Subcutaneous adipose tissue (tissue), 4 donors: ENCODE data around the gene UMODL1. TPM values are rescaled to one million over a fixed set of nuclear protein-coding genes. Genes with fewer than 3 reads are reported as not detected.

ENCODE experiments used
- CTCF ChIP-seq: fragments of 450-650 bp; IDR thresholded peaks from one replicate; pipeline ENCODE4 v1.5.1; 2016; ENCODE audit warnings: low read depth, mild to moderate bottlenecking, control low read depth, antibody characterized with exemption, moderate library complexity
- total RNA-seq, 4 donors: library from RNA; depleted of rRNA; stranded (reverse); fragments of >200 nt; gene quantifications; one replicate each; pipeline ENCODE4 v1.1.0, GENCODE V29; 2016

Gene UMODL1
- total RNA-seq, 4 donors from 2014 or later, result 0.17 to 0.19 TPM; not detected in 2

- no peak for TF ChIP-seq CTCF
These were observed 3.4 kb upstream of the UMODL1 start for GRCh38 chr21:42067531-42068255.

GRCh38 chr21:42068256-42068545 lies 2.9 kb upstream of the UMODL1 start:
- TF ChIP-seq CTCF, result no peak

GRCh38 chr21:42068592-42068991 lies 2.5 kb upstream of the UMODL1 start:
- no peak for TF ChIP-seq CTCF

- TF ChIP-seq CTCF, result no peak
These were observed 1.8 kb upstream of the UMODL1 start for GRCh38 chr21:42069327-42069726.

GRCh38 chr21:42069843-42070242 lies 1.3 kb upstream of the UMODL1 start:
- TF ChIP-seq CTCF, result no peak

- no peak for TF ChIP-seq CTCF
These were observed 2.3 kb downstream of the UMODL1 start for GRCh38 chr21:42073145-42074099.
